Measurements from ENCODE around the gene FAM89B.
A peak's percentile ranks its signal among the peaks of the same experiment; 100 is the strongest.

FAM89B gene

DNA sequence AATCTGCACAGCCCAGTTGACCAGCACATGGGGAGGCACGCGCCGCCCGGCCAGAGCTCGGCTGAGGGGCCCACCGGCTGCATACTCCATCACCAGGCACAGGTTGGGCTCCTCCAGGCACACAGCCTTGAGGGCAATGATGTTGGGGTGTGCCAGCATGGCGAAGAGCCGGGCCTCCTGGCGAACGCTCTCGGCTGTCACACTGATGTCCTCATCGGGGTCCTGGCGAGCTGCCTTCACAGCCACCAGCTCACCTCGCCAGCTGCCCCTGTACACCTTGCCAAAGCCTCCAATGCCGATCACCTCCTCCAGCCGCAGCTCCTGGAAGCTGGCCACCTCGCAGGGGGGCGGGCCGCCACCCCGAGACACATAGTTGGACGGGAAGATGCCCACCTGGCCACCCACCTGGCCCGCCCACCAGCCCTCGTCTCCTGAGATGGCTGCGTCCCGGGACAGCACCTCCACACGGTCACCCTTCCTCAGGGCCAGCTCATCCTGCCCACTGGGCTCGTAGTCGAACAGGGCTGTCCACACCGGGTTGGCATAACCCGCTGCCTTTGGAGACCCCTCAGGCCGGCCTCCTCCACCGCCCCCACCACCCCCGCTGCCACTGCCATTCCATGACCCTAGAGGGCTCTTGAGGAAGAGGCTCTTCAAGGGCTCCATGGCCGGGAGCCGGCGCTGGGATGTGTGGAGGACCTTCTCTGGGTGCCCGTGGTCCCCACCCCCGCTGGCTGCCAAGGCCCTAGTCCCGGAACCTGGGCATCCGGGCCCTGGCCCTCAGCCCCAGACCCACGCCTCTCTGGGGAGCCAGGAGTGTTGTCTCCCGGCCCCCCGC is 41.0 kb downstream of the FAM89B start:
- ATAC-seq: no peak

DNA sequence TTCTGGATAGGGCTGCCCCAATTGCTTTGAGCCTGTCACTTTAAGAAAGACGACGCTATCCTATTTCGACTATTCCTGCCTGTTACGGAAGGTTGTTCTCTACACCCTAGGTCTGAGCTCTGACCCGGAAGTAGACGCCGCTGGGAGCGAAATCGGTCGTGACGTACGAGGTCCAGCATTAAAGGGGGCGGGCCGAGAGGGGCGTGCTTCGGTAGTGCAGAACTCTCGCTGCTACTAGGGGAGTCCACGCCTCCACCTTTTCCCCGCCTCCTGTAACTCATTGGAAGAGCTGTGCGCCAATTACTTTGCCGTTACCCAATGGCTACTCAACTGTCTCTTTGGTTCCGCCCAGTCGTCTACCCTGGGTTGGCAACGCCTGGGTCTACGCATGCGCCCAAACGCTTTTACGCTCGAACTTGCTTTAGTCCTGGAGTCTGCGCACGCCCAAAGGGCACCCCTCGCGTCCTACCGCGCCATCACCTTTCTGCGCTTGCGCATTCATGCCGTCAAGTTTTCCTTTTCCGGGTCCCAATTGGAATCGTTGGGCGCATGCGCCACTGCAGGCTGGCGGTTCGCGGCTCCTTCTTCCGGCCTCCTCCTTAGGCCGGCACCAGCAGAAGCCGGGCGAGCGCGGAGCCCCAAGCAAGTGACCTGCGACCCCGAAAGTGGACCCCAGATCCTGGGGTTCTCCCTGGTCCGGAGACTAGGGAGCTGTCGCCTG is 43.1 kb downstream of the FAM89B start, which contains the start of gene PCNX3:
Gene PCNX3 (plus strand): TSS at position 548 of the 721 bp plus-strand sequence. CDS start 536 bp downstream, outside the sequence.
- peak; percentile 90 to 91 for ATAC-seq

DNA sequence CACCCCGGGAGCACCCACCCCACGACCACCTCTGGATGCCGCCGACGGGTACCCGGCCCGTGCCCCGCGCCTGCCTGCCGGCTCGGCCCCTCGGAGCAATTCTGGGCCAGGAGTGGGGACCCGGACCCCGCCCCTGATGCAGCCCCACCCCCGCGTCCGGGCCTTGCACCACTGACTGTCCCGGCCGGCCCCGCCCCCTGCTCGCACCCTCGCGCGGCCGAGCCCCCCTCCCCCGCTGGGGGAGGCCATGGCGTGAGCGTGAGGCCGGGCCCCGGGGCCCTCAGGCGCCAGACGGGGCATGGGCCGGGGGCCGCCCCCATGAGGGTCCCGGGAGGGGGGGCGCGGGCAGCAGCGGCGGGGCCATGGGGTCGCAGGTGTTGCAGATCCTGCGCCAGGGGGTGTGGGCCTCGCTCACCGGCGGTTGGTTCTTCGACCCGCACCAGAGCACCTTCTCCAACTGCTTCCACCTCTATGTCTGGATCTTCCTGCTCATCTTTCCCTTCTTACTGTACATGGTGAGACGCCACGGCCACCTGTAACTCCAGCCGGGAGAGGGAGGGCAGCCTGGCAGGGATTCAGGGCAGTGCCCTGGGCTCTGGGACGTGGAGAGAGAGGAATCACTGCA is 43.7 kb downstream of the FAM89B start:
- no peak for ATAC-seq

DNA sequence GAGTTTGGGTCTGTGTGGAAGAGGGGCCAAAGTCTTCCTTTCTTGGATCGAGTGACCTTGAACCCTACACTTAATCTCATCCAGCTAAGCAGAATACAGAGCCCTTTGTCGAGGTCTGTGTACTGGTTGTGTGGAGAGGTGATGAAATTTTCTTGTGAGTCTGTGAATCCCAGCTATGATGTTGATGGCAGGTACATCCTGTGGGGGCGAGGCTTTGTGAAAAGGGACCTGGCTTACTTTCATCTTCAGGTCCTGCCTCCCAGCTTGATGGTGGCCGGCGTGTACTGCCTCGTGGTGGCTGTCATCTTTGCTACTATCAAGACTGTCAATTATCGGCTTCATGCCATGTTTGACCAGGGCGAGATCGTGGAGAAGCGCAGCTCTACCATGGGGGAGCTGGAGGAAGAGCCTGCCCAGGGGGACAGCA is 44.2 kb downstream of the FAM89B start:
- ATAC-seq: no peak

DNA sequence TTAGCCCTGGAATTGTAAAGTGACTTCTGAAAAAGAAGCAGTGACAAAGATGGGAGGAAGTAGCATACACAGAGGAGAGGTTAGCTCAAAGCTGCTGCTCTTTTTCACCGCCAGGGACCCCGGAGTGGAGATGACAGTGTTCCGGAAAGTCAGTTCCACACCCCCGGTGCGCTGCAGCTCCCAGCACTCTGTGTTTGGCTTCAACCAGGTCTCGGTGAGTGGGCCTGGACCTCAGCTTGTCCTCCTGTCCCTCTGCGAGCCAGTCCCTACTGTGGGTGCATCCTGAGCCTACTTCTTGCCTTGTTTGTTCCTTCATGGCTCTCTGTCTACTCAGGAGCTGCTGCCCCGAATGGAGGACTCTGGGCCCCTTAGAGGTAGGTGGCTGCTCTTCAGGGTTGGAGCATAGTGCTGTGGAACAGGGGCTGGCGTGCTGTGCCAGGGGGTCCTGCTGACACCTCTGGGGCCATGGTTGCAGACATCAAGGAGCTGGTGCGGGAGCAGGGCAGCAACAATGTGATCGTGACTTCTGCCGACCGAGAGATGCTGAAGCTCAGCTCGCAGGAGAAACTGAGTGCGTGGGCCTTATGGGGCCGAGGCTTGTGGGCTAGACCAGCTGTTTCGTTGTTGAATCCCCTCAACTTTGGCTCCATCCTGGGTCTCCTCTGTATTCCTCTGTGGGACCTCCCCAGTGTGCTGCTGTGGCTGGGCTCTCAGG is 45.0 kb downstream of the FAM89B start:
- no peak for ATAC-seq

DNA sequence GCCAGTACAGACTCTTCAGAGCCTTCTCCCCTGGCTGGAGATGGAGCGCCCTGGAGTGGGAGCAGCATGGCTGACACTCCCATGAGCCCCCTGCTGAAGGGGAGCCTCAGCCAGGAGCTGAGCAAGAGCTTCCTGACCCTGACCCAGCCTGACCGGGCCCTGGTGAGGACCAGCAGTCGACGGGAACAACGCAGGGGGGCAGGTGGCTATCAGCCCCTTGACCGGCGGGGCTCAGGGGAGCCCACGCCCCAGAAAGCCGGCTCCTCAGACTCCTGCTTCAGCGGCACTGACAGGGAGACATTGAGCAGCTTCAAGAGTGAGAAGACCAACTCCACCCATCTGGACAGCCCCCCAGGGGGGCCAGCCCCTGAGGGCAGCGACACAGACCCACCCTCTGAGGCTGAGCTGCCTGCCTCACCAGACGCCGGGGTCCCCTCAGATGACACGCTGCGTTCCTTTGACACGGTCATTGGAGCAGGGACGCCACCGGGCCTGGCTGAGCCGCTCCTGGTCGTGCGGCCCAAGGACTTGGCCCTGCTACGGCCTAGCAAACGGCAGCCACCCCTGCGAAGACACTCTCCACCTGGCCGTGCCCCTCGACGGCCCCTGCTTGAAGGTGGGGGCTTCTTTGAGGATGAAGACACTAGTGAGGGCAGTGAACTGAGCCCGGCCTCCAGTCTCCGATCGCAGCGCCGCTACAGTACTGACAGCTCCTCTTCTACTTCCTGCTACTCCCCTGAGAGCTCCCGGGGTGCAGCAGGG is 45.8 kb downstream of the FAM89B start:
- ATAC-seq: no peak

DNA sequence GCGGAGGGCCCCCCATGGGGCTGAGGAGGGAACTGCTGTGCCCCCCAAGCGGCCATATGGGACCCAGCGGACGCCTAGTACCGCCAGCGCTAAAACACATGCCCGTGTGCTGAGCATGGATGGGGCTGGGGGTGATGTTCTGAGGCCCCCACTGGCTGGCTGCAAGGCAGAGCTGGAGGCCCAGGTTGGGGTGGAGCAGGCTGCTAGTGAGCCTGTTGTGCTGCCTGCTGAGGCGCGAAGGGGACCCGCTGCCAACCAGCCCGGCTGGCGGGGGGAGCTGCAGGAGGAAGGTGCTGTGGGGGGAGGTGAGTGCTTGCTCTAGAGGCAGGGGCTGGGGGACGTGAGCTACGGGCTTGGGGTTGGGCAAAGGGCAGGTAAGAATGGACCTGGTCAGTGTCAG is 46.4 kb downstream of the FAM89B start:
- ATAC-seq: no peak

DNA sequence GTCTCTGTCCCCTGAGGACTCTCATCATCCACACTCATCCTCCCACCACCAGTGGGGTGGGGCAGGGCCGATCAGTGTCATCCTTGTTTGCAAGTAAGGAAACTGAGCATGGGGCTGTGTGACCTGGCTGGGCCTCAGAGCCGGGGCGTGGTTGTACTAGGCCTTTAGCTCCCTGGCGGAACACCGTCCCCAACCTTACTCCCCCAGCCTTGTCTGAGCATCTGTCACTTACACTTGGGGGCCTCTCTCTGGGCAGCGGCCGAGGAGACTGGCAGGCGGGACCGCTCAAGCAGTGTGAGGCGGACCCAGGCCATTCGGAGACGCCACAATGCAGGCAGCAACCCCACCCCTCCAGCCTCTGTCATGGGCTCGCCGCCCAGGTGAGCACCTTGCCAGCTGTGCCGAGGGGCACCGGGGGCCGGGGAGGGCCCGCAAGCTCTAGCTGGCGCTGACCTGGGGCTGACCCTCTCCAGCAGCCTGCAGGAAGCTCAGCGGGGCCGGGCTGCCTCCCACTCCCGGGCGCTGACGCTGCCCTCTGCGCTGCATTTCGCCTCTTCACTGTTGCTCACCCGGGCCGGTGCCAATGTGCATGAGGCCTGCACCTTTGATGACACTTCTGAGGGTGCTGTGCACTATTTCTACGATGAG is 47.1 kb downstream of the FAM89B start:
- no peak for ATAC-seq

DNA sequence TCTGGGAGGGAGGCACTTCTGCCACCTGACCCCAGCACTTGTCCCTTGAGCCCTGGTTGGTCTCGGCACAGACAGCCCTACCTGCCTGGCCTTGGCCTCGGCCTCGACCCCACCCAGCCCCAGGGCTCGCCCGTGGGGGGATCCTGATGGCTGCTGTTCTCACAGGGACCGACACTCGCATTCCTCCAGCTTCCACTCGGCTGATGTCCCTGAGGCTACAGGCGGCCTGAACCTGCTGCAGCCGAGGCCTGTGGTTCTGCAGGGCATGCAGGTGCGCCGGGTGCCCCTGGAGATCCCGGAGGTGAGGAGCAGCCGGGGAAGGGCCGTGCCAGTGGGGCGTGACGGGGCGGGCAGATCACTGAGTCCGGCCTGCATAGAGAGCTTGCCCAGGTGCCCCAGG is 48.3 kb downstream of the FAM89B start:
- ATAC-seq: no peak

DNA sequence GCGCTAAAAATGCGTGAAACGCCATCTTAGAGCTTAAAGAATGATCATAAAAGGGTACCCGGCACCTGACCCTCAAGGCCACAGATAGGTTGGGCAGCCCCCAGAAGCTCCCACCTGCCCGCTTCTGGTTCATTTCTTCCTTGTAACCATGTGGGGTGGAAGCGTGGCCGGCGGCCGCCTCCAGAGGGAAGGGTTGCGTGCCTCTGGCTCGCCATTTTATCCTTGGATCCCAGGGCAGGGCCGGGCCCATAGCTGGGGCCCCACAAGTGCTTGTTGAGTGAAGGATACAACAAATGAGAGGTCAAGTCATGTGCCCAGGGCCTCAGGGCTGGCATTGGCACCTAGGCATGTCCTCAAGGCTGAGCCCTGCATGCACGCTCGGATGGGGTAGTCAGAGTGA is 49.1 kb downstream of the FAM89B start:
- no peak for ATAC-seq

DNA sequence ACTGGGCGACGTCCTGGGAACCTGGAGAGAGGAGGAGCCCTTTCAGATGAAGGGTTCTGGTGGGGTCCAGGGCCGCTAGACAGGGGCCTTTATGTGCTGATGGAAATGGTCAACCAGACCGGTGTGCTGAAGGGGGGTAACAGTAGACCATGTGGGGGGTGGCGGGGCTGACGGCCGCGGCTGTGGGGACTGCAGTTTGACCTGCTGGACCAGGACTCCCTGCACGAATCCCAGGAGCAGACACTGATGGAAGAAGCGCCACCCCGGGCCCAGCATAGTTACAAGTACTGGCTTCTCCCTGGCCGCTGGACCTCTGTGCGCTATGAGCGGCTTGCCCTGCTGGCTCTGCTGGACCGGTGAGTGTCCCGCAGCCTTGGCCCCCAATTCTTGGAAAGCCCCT is 49.7 kb downstream of the FAM89B start:
- ATAC-seq: no peak

DNA sequence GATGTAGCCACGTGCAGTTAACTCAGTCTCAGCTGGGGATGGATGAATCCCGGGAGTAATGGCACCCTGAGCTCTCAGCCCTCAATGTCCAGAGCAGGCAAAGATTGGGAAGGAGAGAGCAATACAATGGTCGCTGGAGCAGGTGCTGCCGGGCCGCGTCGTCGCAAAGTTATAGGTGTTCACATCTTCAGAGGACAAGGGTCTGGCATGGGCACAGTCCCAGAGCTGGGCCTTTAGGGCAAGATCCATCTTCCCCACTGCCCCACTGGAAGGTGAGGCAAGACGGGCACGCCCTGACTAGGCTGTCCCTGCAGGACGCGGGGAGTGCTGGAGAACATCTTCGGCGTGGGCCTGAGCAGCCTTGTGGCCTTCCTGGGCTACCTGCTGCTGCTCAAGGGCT is 50.8 kb downstream of the FAM89B start:
- ATAC-seq: no peak
